IMR-90 (cell line): ENCODE data around the gene SFTA2. TPM values are rescaled to one million over a fixed set of nuclear protein-coding genes. Genes with fewer than 3 reads are reported as not detected.

Experiments
- ATAC-seq: fragments of 200-7000 bp; cut with Tn5 transposase; 2 replicates; pipeline ENCODE4 v1.9.1; 2020; ENCODE audit warnings: low read depth, mild to moderate bottlenecking, moderate library complexity
- BruUV-seq: library from RNA; stranded (reverse); fragments of 400-500 nt; replicated peaks from 2 replicates; lab custom pipeline; 2021; lab: Mats Ljungman, UMichigan
- CTCF ChIA-PET: fragments of 300-600 bp; formaldehyde crosslinking; extraction: SDS; loops from one replicate; lab custom pipeline; 2021; ENCODE audit warnings: antibody characterized with exemption; lab: Yijun Ruan, JAX
- POLR2A ChIA-PET: fragments of 300-600 bp; sonication (Branson Sonifier 250); formaldehyde crosslinking; loops from one replicate; lab custom pipeline; 2022; ENCODE audit warnings: antibody characterized with exemption; ENCODE audit not compliant: unreplicated experiment; lab: Charles Lee
- DNase-seq: peaks from one replicate; pipeline ENCODE4 v3.0.0; 2013
- H2AFZ ChIP-seq: replicated peaks from 2 replicates; pipeline ENCODE3; 2013; ENCODE audit warnings: low read length, mild to moderate bottlenecking; ENCODE audit not compliant: poor library complexity
- H2AK5ac ChIP-seq: 2 replicates; pipeline ENCODE4 v1.6.1; 2013; ENCODE audit warnings: low read depth, low read length, inconsistent platforms
- H2AK9ac ChIP-seq: replicated peaks from 2 replicates; pipeline ENCODE3; 2013; ENCODE audit warnings: mild to moderate bottlenecking, low read depth, low read length, moderate library complexity; ENCODE audit not compliant: poor library complexity
- H2BK120ac ChIP-seq: 2 replicates; pipeline ENCODE4 v1.6.1; 2013; ENCODE audit warnings: low read depth, low read length, inconsistent platforms
- H2BK15ac ChIP-seq: 3 replicates; pipeline ENCODE4 v1.6.1; 2013; ENCODE audit warnings: low read depth, low read length, inconsistent platforms
- H2BK20ac ChIP-seq: 2 replicates; pipeline ENCODE4 v1.6.1; 2013; ENCODE audit warnings: low read depth, mild to moderate bottlenecking, inconsistent platforms, low read length, moderate library complexity
- H2BK5ac ChIP-seq: 2 replicates; pipeline ENCODE4 v1.6.1; 2013; ENCODE audit warnings: mild to moderate bottlenecking, low read depth, low read length, inconsistent platforms; ENCODE audit not compliant: poor library complexity, severe bottlenecking
- H3K14ac ChIP-seq: replicated peaks from 2 replicates; pipeline ENCODE4 v1.6.1; 2013; ENCODE audit warnings: low read depth, low read length, inconsistent platforms
- H3K18ac ChIP-seq: 2 replicates; pipeline ENCODE4 v1.6.1; 2013; ENCODE audit warnings: low read depth, low read length, control low read depth
- H3K23ac ChIP-seq: 2 replicates; pipeline ENCODE4 v1.6.1; 2013; ENCODE audit warnings: low read depth, low read length, inconsistent platforms
- H3K27ac ChIP-seq: 2 replicates; pipeline ENCODE4 v1.5.1; 2013; ENCODE audit warnings: mild to moderate bottlenecking, control low read depth, low read length; ENCODE audit not compliant: insufficient read depth
- H3K27me3 ChIP-seq: 2 replicates; pipeline ENCODE4 v1.6.1; 2013; ENCODE audit warnings: low read length; ENCODE audit not compliant: control insufficient read depth, insufficient read depth
- H3K36me3 ChIP-seq: 2 replicates; pipeline ENCODE4 v1.6.1; 2013; ENCODE audit warnings: low read length, mixed read lengths; ENCODE audit not compliant: control insufficient read depth, insufficient read depth
- H3K4ac ChIP-seq: 2 replicates; pipeline ENCODE4 v1.6.1; 2013; ENCODE audit warnings: low read depth, low read length, inconsistent platforms
- H3K4me1 ChIP-seq: 2 replicates; pipeline ENCODE4 v1.6.1; 2013; ENCODE audit warnings: low read length, mixed read lengths; ENCODE audit not compliant: control insufficient read depth, insufficient read depth
- H3K4me2 ChIP-seq: 2 replicates; pipeline ENCODE4 v1.6.1; 2013; ENCODE audit warnings: low read depth, mild to moderate bottlenecking, control low read depth, low read length, moderate library complexity
- H3K4me3 ChIP-seq: 2 replicates; pipeline ENCODE4 v1.5.1; 2013; ENCODE audit warnings: low read depth, mild to moderate bottlenecking, control low read depth, low read length, moderate library complexity; ENCODE audit not compliant: insufficient read depth
- H3K56ac ChIP-seq: 2 replicates; pipeline ENCODE4 v1.6.1; 2013; ENCODE audit warnings: low read length, inconsistent platforms; ENCODE audit not compliant: insufficient read depth; ENCODE audit errors: extremely low read depth
- H3K79me1 ChIP-seq, 2 experiments: 2 replicates each; pipeline ENCODE4 v1.6.1; 2013; ENCODE audit warnings: low read length in 2 of 2, inconsistent platforms in 1 of 2, low read depth in 1 of 2
- H3K9ac ChIP-seq: 2 replicates; pipeline ENCODE4 v1.6.1; 2013; ENCODE audit warnings: low read depth, low read length, control low read depth
- H3K9me1 ChIP-seq: 2 replicates; pipeline ENCODE4 v1.6.1; 2013; ENCODE audit warnings: low read length, inconsistent platforms; ENCODE audit not compliant: insufficient read depth
- H3K9me3 ChIP-seq: 2 replicates; pipeline ENCODE4 v1.6.1; 2013; ENCODE audit warnings: low read length; ENCODE audit not compliant: control insufficient read depth, insufficient read depth
- H4K20me1 ChIP-seq: 2 replicates; pipeline ENCODE4 v1.6.1; 2013; ENCODE audit warnings: low read length, inconsistent platforms; ENCODE audit not compliant: insufficient read depth
- H4K5ac ChIP-seq: 2 replicates; pipeline ENCODE4 v1.6.1; 2013; ENCODE audit warnings: mild to moderate bottlenecking, low read depth, low read length, control low read depth
- H4K8ac ChIP-seq, 2 experiments: 2 replicates each; pipeline ENCODE4 v1.6.1; 2013; ENCODE audit warnings: low read depth in 2 of 2, low read length in 2 of 2, control low read depth in 1 of 2, inconsistent platforms in 1 of 2
- H4K91ac ChIP-seq: 2 replicates; pipeline ENCODE4 v1.6.1; 2013; ENCODE audit warnings: low read depth, low read length, inconsistent platforms; ENCODE audit not compliant: insufficient read depth
- MAFK ChIP-seq: IDR thresholded peaks from 2 replicates; pipeline ENCODE4 v1.6.1; 2012; ENCODE audit warnings: low read depth, low read length, improper control_type of control experiment
- MAZ ChIP-seq: IDR thresholded peaks from 2 replicates; pipeline ENCODE4 v1.6.1; 2012; ENCODE audit warnings: low read depth, mild to moderate bottlenecking, low read length, improper control_type of control experiment, moderate library complexity, borderline replicate concordance
- MXI1 ChIP-seq: IDR thresholded peaks from 2 replicates; pipeline ENCODE4 v1.6.1; 2012; ENCODE audit warnings: low read depth, mild to moderate bottlenecking, low read length, moderate library complexity, borderline replicate concordance
- RAD21 ChIP-seq: IDR thresholded peaks from 2 replicates; pipeline ENCODE4 v1.6.1; 2012; ENCODE audit warnings: low read length, improper control_type of control experiment
- RCOR1 ChIP-seq: IDR thresholded peaks from 2 replicates; pipeline ENCODE4 v1.6.1; 2012; ENCODE audit warnings: mild to moderate bottlenecking, low read length, improper control_type of control experiment; ENCODE audit not compliant: insufficient replicate concordance
- SMC3 ChIP-seq: fragments of 150-350 bp; IDR thresholded peaks from 2 replicates; pipeline ENCODE4 v1.6.1; 2016; ENCODE audit warnings: low read depth, mild to moderate bottlenecking, antibody characterized with exemption, low read length, moderate library complexity
- WGBS, 2 experiments: methylation state at CpG; one replicate each; pipeline versions ENCODE4 v1.1.5 to v1.1.7; 2013; ENCODE audit warnings: missing lambda C conversion rate in 2 of 2; ENCODE audit not compliant: insufficient read length in 1 of 2; ENCODE audit errors: extremely low coverage in 2 of 2; 5-methylcytosine and 5-hydroxymethylcytosine counted together
- dilution Hi-C: fragments of 300-500 bp; cut with HindIII; formaldehyde crosslinking; loops from one replicate; pipeline ENCODE4 v1.14.3; 2018; ENCODE audit warnings: low sequenced_read_pairs; ENCODE audit not compliant: unreplicated experiment
- in situ Hi-C: fragments of 300-500 bp; cut with MboI; formaldehyde crosslinking; loops from 3 replicates; pipeline ENCODE4 v1.14.3; 2019; ENCODE audit warnings: low sequenced_read_pairs, inconsistent platforms, mixed read lengths
- intact Hi-C: fragments of 100-400 bp; cut with micrococcal nuclease; formaldehyde crosslinking; loops from 2 replicates; pipeline ENCODE4 v1.10.0; 2022
- polyA plus RNA-seq, 3 experiments: library from polyadenylated mRNA; depleted of rRNA; stranded (reverse); fragments of >200 nt; gene quantifications; 2 replicates each; pipeline ENCODE4 v1.2.3, GENCODE V29; 2012; ENCODE audit warnings: low replicate concordance in 1 of 3
- total RNA-seq: library from RNA; depleted of rRNA; stranded (reverse); fragments of >200 nt; gene quantifications from 2 replicates; pipeline ENCODE4 v1.2.3, GENCODE V29; 2012

The SFTA2 gene
- total and polyA plus RNA-seq, 2 of the 4 experiments (the other 2 are of a cell fraction) = not detected

DNA sequence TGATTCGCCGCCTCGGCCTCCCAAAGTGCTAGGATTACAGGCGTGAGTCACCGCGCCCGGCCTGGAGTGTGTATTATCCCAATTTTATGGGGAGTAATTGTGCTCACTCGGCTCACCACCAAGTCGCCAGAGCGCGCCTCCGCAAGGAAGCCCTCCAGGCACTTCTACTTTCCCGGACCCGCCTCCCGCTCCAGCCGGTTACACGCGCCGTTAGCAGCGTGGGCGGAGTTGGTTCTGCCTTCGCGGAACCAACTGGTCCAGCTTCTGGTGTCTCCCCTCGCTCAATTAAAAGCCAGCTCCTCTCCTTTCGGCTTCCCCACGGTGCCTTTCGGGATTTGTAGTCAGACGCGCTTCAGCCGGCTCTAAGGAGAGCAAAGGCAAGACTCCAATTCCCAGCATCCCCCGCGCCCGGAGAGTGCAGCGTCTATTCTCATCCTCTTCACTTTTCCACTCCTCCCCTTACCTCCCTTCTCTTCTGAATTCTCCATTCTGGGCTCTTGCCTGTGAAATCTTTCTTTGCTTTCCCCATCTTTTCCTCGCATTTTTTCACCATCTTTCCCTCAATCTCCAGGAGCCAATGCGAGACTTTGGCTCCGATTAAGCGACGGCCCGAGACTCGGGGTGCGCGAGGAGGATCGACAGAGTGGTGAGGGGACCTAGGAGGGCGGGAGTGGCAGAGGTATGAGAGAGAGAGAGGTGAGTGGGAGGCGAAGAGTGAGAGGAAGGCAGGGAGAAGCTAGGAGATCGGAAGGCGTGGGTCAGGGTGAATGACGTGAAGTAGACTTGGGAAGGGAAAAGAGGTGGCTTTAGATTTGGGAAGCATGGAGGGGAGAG is 24.0 kb downstream of the SFTA2 start, which contains the start of gene GTF2H4:
TSS of gene GTF2H4 (plus strand) at position 450 of the 834 bp plus-strand sequence.
- Histone ChIP-seq H3K23ac (peak within 1 kb of the TSS; percentile 80), H3K14ac (peak within 1 kb of the TSS; percentile 96), H2BK20ac (no peak within 1 kb of the TSS), H2AK9ac (peak within 1 kb of the TSS; percentile 96), H3K4me1 (peaks cover 5% of the 10 kb centered on the region), H2BK120ac (no peak within 1 kb of the TSS), H3K4ac (peak within 1 kb of the TSS; percentile 96), H3K9me1 (no peaks in the 10 kb centered on the region), H2BK15ac (no peak within 1 kb of the TSS), H4K8ac (peak within 1 kb of the TSS; percentile 86 to 95), H2AK5ac (peak within 1 kb of the TSS; percentile 69), H3K9me3 (no peaks in the 10 kb centered on the region), H3K4me2 (peak within 1 kb of the TSS; percentile 86), H2BK5ac (peak within 1 kb of the TSS; percentile 78), H4K20me1 (no peaks in the 10 kb centered on the region), H3K36me3 (peaks cover 14% of the 10 kb centered on the region), H3K27me3 (no peaks in the 10 kb centered on the region), H4K5ac (peak within 1 kb of the TSS; percentile 87), H3K27ac (peak within 1 kb of the TSS; percentile 77), H3K79me1 (peaks cover 13 to 19% of the 10 kb centered on the region in 2 experiments), H3K56ac (peak within 1 kb of the TSS; percentile 56), H3K9ac (peak within 1 kb of the TSS; percentile 95), H2AFZ (peak within 1 kb of the TSS; percentile 96), H4K91ac (peak within 1 kb of the TSS; percentile 79), H3K18ac (peak within 1 kb of the TSS; percentile 24; the same call in 1 of the 2 replicates), H3K4me3 (peak within 1 kb of the TSS; percentile 96)
- ATAC-seq (peak; percentile 99), DNase-seq (peak; percentile 98)
- intact Hi-C loops (loop anchor here (1.0 kb wide), 1 partner anchor 80 kb away; no protein-coding TSS in a partner anchor), in situ Hi-C loops (no loop called here), dilution Hi-C loops (no loop called here)
- POLR2A ChIA-PET = interaction anchor here (1.0 kb wide), 1 partner anchor 126 kb away, joined by 3 read pairs; no protein-coding TSS in a partner anchor
- 1% methylated on average over 16 of the region's 49 CpGs; no CpG with 5 or more reads in 1 of the 2 experiments for WGBS, 2 experiments
- CTCF ChIA-PET = interaction anchor here (1.0 to 2.5 kb wide), 2 partner anchors 79 to 172 kb away, joined by 4 to 8 read pairs; no protein-coding TSS in a partner anchor
- TF ChIP-seq SMC3 (peak; percentile 1; the same call in 1 of the 2 replicates), RCOR1 (no peak), MAZ (peak; percentile 48; the same call in 1 of the 2 replicates), MAFK (no peak), MXI1 (peak; percentile 73; the same call in 1 of the 2 replicates), RAD21 (peak; percentile 15; the same call in 1 of the 2 replicates)
- no TSS peak for BruUV-seq
